Lower lobe of right lung (tissue), 2 donors: Measurements from ENCODE around the gene PCDH1. TPM values are rescaled to one million over a fixed set of nuclear protein-coding genes. Genes with fewer than 3 reads are reported as not detected.

ENCODE experiments used
- ATAC-seq, 2 donors: fragments of 200-7000 bp; cut with Tn5 transposase; one replicate each; pipeline ENCODE4 v1.9.1; 2020 to 2022; ENCODE audit warnings: mild to moderate bottlenecking in 2 of 2, moderate library complexity in 2 of 2
- DNase-seq: peaks from one replicate; pipeline ENCODE4 v3.0.0-alpha.2; 2020
- H3K27ac ChIP-seq: fragments of 200-600 bp; one replicate; pipeline ENCODE4 v1.8.0; 2022
- H3K27me3 ChIP-seq: fragments of 200-600 bp; one replicate; pipeline ENCODE4 v1.8.0; 2022; ENCODE audit warnings: low read depth
- H3K36me3 ChIP-seq: fragments of 200-600 bp; one replicate; pipeline ENCODE4 v1.8.0; 2022; ENCODE audit warnings: mild to moderate bottlenecking
- H3K4me1 ChIP-seq: fragments of 200-600 bp; one replicate; pipeline ENCODE4 v1.8.0; 2022
- H3K4me3 ChIP-seq: fragments of 200-600 bp; one replicate; pipeline ENCODE4 v1.8.0; 2022; ENCODE audit warnings: mild to moderate bottlenecking
- H3K9me3 ChIP-seq: fragments of 200-600 bp; one replicate; pipeline ENCODE4 v1.8.0; 2022
- CTCF ChIP-seq: fragments of 200-600 bp; IDR thresholded peaks from one replicate; pipeline ENCODE4 v1.8.0; 2022; ENCODE audit warnings: antibody characterized with exemption, mild to moderate bottlenecking
- intact Hi-C: fragments of 100-400 bp; cut with DNase I; formaldehyde crosslinking; loops from one replicate; pipeline ENCODE4 v1.11.0; 2022
- total RNA-seq: library from RNA; stranded (reverse); fragmentation: NEBNext Ultra II Directional; extraction: Animal tissue kit (Norgen Biotek cat#: 25700); gene quantifications from one replicate; pipeline ENCODE4 v1.2.1, GENCODE V29; 2021
- donor health status: DM: no; HTN: yes; CAD: no; lungs with severe emphysema.

The PCDH1 gene
- total RNA-seq, 1 donor from 2014 or later = 55.7 TPM

DNA sequence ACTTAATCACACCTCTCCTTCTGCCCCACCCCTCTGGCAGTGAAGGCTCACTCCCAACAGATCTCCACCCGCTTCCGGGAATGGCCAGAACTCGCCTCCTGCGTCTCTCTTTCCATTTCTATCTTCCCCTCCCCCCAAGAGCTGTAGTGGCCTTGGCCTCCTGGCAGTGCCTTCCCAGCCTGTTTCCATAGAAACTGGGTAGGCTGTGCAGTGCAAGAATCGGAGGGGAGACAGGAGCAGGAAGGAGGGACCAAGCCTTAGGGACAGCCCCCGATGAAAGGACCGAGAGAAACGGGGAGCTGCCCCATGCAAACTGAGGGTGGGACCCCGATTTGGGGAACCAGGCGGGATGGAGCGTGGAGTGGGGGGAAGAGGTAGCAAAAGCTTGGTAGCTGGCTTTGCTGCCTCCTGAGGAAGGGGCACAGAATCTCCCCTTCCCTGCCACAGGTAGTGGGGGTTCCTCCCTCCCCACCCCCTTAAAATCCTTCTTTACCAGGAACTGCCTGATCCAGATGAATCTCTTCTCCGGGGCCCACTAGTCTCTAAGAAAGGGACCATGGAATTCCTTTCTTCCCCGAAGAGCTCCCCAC lies 4.5 kb upstream of the PCDH1 start:
- H3K4me1 ChIP-seq = peaks cover 40% of the 10 kb centered on the region
- no peak for TF ChIP-seq CTCF
- H3K9me3 ChIP-seq = no peaks in the 10 kb centered on the region
- intact Hi-C loops = no loop called here
- H3K36me3 ChIP-seq = no peaks in the 10 kb centered on the region
- H3K4me3 ChIP-seq = no peak overlapping the region
- ATAC-seq = no peak
- no peak overlapping the region for H3K27ac ChIP-seq
- DNase-seq = no peak
- H3K27me3 ChIP-seq = peaks cover 45% of the 10 kb centered on the region

- peaks cover 46% of the 10 kb centered on the region for H3K4me1 ChIP-seq
- H3K36me3 ChIP-seq = no peaks in the 10 kb centered on the region
- TF ChIP-seq CTCF = no peak
- H3K27ac ChIP-seq = peak overlapping the region; percentile 61
- ATAC-seq = no peak
- H3K9me3 ChIP-seq = no peaks in the 10 kb centered on the region
- H3K4me3 ChIP-seq = no peak overlapping the region
- H3K27me3 ChIP-seq = peaks cover 53% of the 10 kb centered on the region
- intact Hi-C loops = no loop called here
- no peak for DNase-seq
Observed at GRCh38 chr5:141881886-141882285, 3.7 kb upstream of the PCDH1 start.

- peaks cover 53% of the 10 kb centered on the region for H3K4me1 ChIP-seq
- TF ChIP-seq CTCF = no peak
- DNase-seq = no peak
- intact Hi-C loops = no loop called here
- ATAC-seq = no peak
- H3K4me3 ChIP-seq = no peak overlapping the region
- peak overlapping the region; percentile 61 for H3K27ac ChIP-seq
- H3K27me3 ChIP-seq = peaks cover 60% of the 10 kb centered on the region
- H3K9me3 ChIP-seq = no peaks in the 10 kb centered on the region
- no peaks in the 10 kb centered on the region for H3K36me3 ChIP-seq
Observed at GRCh38 chr5:141880961-141881801, 3.0 kb upstream of the PCDH1 start.

- DNase-seq = no peak
Observed at GRCh38 chr5:141879941-141880738, 1.9 kb upstream of the PCDH1 start.

More at GRCh38 chr5:141879941-141880738, 1.9 kb upstream of the PCDH1 start:
- intact Hi-C loops = no loop called here
- no peak for ATAC-seq
- H3K27me3 ChIP-seq = peaks cover 67% of the 10 kb centered on the region
- no peak overlapping the region for H3K4me3 ChIP-seq
- H3K4me1 ChIP-seq = peaks cover 56% of the 10 kb centered on the region
- no peak for TF ChIP-seq CTCF
- no peaks in the 10 kb centered on the region for H3K36me3 ChIP-seq
- H3K27ac ChIP-seq = peak overlapping the region; percentile 55
- H3K9me3 ChIP-seq = no peaks in the 10 kb centered on the region
